ENCODE results near the gene CMBL.
A peak's percentile ranks its signal among the peaks of the same experiment; 100 is the strongest.
"Not testable (repeated sequence)": the region's sequence is repeated elsewhere in the genome, so short reads cannot be mapped to it uniquely, and the experiment has no call there.

Gene CMBL

GRCh38 chr5:10283927-10284635 is 23.6 kb downstream of the CMBL start:
- DNase-seq: peak; percentile 42

- DNase-seq: no peak
Measured at GRCh38 chr5:10279925-10280720, 27.6 kb downstream of the CMBL start.

GRCh38 chr5:10279328-10279727 is 28.4 kb downstream of the CMBL start:
- DNase-seq: no peak

- no peak for DNase-seq
Measured at GRCh38 chr5:10278658-10279279, 28.9 kb downstream of the CMBL start.

- DNase-seq: no peak
Measured at GRCh38 chr5:10277773-10278630, 29.7 kb downstream of the CMBL start.

GRCh38 chr5:10276691-10277090 is 31.0 kb downstream of the CMBL start:
- no peak for DNase-seq

GRCh38 chr5:10275991-10276390 is 31.7 kb downstream of the CMBL start:
- DNase-seq: no peak

- no peak for DNase-seq
Measured at GRCh38 chr5:10275460-10275859, 32.2 kb downstream of the CMBL start.

- not testable (repeated sequence) for DNase-seq
Measured at GRCh38 chr5:10272875-10273209, 34.9 kb downstream of the CMBL start.

- DNase-seq: no peak
Measured at GRCh38 chr5:10272053-10272874, 35.4 kb downstream of the CMBL start.

GRCh38 chr5:10268100-10268499 is 39.6 kb downstream of the CMBL start:
- no peak for DNase-seq

GRCh38 chr5:10266839-10267238 is 40.9 kb downstream of the CMBL start:
- no peak for DNase-seq

- no peak for DNase-seq
Measured at GRCh38 chr5:10266137-10266536, 41.6 kb downstream of the CMBL start.

- no peak for DNase-seq
Measured at GRCh38 chr5:10265245-10266109, 42.2 kb downstream of the CMBL start.

GRCh38 chr5:10264604-10265003 is 43.1 kb downstream of the CMBL start:
- DNase-seq: no peak

GRCh38 chr5:10262995-10263394 is 44.7 kb downstream of the CMBL start:
- no peak for DNase-seq

- no peak for DNase-seq
Measured at GRCh38 chr5:10262121-10262774, 45.5 kb downstream of the CMBL start.

- no peak for DNase-seq
Measured at GRCh38 chr5:10261065-10261464, 46.6 kb downstream of the CMBL start.

- no peak for DNase-seq
Measured at GRCh38 chr5:10259899-10260298, 47.8 kb downstream of the CMBL start.

- no peak for DNase-seq
Measured at GRCh38 chr5:10257870-10258269, 49.8 kb downstream of the CMBL start.

GRCh38 chr5:10254686-10255085 is 53.0 kb downstream of the CMBL start:
- no peak for DNase-seq

All from NCI-H1436 treated with DMSO at 0.1 percent for 48 hours (cell line).